ENCODE results near the gene MAGI2. TPM values are rescaled to one million over a fixed set of nuclear protein-coding genes. Genes with fewer than 3 reads are reported as not detected.
A peak's percentile ranks its signal among the peaks of the same experiment; 100 is the strongest.
"Not testable (repeated sequence)": the region's sequence is repeated elsewhere in the genome, so short reads cannot be mapped to it uniquely, and the experiment has no call there.

The MAGI2 gene
- total RNA-seq, 1 donor from 2014 or later = 6.9 TPM

GRCh38 chr7:78267141-78267540 lies 1186.3 kb downstream of the MAGI2 start:
- peak; percentile 21 for DNase-seq

DNA sequence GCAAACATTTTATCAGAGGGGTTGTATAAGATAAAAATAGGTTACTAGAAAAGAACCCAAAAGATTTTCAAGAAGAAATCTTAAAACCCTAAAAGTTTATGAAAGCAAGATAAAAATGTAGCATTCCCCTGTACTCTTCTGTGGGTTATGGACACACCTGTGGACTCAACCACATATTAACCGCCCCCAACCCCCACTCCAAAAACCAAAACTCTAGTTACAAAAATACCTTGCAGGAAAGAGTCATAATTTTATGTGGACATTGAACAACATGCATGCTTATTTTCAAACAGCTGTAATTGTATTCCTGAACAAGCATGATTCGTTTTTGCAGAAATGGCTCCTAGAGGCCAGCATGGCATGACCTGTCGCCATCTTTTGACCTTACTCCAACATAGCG lies 1188.0 kb downstream of the MAGI2 start:
- no peak for DNase-seq

DNA sequence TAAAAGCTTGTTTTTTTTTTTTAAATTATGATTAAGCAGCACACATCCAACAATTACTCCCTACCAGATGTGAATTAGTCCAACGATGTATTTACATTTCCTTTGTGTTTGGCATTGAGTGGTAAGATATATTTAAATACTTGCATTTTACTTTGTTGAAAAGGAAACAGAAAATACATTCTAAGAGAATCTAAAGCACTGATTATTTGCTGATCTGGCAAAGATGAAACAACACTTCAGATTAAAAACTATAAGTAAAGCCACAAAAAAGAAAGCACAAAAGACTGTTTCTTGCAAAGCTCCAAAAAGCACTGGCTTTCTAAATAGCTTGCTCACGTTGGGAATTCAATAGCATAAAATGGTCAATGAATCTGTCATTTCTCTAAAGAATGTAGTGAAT lies 1188.4 kb downstream of the MAGI2 start:
- DNase-seq = no peak

GRCh38 chr7:78264105-78264504 lies 1189.4 kb downstream of the MAGI2 start:
- no peak for DNase-seq

DNA sequence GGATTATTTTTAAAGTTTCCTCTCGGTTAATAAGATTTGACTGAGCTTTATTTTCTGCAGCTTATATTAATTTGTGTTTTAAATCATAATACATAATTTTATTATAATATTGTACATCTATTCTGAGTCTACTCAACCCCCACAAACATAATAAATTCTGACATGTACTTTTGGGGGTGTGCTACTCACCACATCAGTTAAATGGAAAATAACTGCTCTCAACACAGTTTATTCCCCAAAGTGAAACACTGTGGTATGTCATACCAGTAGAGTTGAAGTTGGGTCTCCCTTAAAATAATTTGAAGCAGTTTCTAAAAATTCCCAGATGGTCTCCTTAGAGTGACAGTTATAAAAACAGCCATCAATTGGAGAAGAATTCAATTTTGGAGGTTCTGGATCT lies 1191.7 kb downstream of the MAGI2 start:
- DNase-seq = no peak

GRCh38 chr7:78261302-78261701 lies 1192.2 kb downstream of the MAGI2 start:
- no peak for DNase-seq

DNA sequence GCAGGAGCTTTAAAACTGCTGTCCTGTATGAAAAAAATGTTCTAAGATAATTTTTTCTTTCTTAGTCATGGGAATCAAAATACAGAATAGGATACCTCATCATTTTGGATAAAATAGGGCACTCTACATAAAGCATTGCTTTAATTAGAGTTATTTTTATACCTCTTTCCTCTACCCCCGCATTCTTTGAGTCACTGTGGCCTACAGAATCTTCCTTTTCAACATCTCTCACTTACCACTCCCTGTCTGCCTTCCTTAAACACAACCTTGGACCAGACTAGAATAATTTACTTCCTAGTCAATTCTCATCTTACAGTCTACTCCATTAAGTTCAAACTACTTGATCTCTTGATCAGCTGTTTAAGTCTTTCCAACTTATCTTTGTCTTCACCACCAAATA lies 1192.6 kb downstream of the MAGI2 start:
- no peak for DNase-seq

DNA sequence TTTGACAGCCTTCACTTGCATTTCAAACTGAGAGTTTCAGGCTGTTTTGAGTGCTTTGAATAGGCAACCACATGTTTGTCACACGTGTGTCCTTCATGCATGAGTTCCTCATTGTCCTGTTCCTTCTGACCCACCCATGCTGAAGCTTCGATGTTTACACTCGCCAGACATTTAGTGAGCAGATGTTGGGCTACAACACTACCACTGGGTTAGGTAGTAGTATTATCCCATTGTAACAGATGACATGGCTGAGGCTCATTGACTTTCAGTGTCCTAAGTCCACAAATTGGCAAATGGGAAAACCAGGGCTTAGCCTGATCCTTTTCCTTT lies 1198.8 kb downstream of the MAGI2 start:
- DNase-seq = no peak

GRCh38 chr7:78253850-78254725 lies 1199.4 kb downstream of the MAGI2 start:
- no peak for DNase-seq

DNA sequence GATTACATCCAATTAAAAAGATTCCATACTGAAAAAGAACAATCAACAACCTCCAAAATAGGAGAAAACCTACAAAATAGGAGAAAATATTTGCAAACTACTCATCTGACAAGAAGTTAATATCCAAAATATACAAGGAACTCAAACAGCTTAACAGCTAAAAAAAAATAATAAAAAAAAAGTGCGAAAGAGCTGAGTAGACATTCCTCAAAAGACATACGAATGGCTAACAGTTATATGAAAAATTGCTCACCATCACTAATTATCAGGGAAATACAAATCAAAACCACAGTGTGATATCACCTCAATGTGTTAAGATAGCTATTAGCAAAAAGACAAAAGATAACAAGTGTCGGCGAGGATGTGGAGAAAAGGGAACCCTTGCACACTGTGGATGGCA lies 1204.6 kb downstream of the MAGI2 start:
- DNase-seq = no peak

- no peak for DNase-seq
These were observed 1205.4 kb downstream of the MAGI2 start for GRCh38 chr7:78247910-78248689.

GRCh38 chr7:78240179-78240578 lies 1213.3 kb downstream of the MAGI2 start:
- not testable (repeated sequence) for DNase-seq

GRCh38 chr7:78234634-78235033 lies 1218.8 kb downstream of the MAGI2 start:
- DNase-seq = no peak

- no peak for DNase-seq
These were observed 1220.7 kb downstream of the MAGI2 start for GRCh38 chr7:78232806-78233205.

DNA sequence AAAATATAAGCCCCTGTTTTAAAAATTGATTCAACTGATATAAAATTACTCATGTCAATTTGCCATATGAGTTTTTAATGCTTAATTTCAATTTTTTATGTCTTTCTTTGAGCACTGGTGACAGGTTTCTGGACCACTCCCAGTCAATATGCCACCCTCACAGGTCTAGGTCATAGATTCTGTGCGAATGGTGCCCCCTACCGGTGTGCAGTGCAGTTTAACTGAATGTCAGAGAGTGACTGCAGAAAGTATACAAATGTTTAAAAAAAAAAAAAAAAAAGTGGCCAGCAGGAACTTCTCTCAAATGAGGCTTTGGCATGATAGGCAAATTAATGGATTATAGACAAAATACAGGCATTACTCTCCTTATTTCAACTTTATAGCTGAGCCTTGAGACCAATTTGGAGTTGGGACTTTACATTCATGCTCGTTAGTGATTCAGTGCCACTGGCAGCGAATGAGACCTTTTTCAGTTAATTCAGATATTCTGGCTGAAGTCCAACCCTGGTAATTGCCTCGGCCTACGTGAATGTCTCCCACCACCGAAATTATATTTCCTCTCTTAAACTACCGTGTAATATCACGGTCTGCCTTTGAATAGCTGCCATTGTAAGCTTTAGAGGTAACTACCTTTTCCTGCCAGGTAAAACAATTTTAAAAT lies 1227.3 kb downstream of the MAGI2 start:
- DNase-seq = no peak

DNA sequence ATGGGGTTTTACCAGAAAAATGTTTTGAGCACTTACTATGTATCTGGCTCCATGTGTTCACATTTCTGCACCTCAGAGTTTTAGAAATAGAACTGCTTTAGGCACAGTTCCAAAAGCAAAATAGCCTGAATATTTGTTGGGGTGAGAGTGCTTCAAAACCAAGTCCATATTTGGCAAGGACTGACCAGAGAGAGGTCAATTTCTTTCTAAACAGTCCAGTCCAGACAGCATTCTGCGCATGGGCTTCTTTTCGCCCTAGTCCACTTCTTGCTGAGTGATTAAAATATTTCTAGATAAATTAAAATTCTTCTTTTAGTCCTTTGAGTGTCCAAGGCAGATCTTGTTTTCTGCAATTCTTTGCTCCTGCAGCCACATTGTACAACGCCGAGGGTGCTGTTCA lies 1227.9 kb downstream of the MAGI2 start:
- no peak for DNase-seq

GRCh38 chr7:78224923-78225322 lies 1228.5 kb downstream of the MAGI2 start:
- no peak for DNase-seq

DNA sequence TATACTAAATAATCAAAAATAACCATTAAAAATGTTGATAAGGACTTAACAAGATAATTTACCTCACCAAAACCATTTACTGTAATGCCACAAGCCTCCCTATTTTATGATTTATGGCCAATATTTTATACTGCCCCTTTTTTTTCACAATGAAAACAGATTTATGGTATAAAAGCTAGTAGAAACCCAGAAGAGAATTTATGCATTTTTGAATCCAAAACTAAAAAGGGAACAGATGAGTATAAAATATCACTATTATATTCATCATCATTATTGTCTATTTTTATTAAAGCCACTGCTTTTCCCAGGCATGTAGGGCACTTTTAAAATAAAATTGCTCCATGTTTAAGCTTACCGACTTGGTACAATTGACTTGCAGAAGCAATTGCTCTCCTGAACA lies 1229.9 kb downstream of the MAGI2 start:
- DNase-seq = no peak

DNA sequence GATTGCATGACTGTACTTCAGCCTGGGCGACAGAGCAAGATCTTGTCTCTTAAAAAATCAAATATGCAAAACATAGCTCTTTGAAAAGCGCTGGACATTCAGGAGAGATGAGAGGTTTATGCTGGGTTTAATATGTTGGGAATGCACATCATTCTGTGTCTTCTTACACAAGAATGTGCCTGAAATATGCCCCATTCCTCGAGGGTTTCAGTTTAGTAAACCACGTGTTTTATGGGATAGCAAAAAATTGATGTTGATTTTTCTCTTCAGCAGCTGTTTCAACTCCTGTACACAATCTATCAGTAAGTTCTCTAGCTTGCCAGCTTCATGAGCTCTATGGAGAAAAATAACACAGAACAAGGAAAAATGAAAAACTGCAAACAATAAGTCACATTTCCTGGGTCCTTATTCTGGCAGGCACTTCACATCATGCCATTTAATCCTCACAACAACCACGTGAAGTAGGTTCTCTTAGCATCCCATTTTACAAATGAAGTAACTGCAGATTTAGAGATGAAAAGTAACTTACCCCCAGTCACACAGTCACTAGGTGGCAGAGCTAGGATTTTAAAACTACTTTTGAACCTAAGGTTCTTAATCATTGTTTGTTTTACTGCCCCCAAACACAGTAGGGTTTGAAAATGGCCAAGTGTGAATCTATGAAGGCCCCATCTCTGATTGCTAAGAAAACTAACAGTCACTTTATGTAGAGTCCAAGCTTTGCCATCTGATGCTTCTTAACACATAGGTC lies 1231.3 kb downstream of the MAGI2 start:
- no peak for DNase-seq

DNA sequence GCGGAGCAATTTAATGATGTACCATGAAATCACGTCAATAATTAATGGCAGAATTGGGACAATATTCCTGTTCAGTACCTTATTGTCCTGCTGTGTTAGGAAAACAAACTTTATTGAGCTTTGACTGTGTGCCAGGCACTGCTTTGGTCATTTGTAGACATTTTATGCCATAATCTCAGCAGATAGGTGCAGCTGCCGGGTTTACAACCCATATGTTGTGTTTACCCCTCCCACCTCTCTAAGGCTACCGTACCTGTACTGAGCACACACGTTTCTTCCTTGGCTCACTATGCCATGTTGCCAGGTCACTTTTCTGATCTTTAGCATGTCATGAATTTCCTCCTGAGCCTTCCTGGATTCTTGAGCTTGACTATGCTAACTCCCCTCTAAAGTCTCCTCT lies 1232.7 kb downstream of the MAGI2 start:
- DNase-seq = no peak

DNA sequence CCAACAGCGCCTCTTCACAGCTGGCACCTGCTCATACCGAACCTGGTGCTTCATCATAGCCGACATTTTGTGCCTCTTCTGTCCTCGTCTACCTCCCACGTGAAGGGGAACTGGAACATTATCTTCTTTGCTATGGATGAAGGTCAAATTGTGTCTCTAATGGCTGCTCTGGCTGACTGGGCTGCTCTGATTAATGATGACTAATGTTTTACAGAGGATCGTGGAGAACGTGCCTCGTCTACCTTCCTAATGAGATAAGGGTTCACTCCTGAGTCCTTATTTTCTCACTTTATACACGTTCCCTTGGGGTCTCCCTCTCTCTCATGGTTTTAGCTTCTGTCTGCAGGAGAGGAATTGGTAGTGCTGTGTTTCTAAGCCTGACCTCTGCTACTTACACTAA lies 1234.6 kb downstream of the MAGI2 start:
- DNase-seq = no peak

DNA sequence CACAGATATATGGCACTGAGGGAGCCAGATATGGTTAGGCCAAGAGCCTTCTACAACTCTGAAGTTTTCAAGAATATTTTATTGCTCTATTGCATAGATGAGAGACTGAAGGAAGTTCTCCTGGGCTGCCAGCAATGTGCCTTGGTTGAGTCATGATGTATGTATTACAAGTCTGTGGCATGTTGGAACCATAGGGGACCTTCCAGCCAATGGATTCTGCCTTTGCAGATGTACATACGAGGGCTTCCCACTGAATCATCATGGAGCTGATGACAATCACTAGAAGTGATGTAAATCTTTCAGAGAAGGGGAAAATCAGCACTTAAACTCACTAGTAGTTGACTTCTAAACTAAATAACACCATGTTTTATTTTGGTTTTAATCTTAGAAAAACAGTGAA lies 1235.4 kb downstream of the MAGI2 start:
- DNase-seq = no peak

DNA sequence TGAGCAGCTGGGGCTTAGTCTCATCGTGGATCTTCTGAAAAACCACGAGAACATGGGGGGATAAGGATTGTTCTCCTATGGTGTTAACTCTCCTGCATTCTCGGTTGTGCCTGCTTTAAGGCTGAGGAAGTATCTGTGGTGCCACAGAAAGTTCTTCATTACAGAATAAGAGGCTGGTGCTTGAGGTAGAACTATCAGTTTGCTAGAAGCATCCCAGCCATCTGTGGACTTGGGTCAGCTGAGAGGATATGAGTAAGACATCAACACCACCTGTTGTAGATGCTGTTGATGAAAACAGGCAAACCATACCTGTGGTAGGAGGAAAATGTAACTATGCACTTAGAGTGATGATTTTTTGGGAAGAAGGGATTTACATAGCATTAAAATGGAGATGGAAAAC lies 1238.3 kb downstream of the MAGI2 start:
- no peak for DNase-seq

All from skin of body (tissue), 2 donors.